Effector memory CD4-positive, alpha-beta T cell (primary cell): ENCODE results near the gene WDR70.
"Not testable (repeated sequence)": the region's sequence is repeated elsewhere in the genome, so short reads cannot be mapped to it uniquely, and the experiment has no call there.

Experiments
- DNase-seq, 3 donors: peaks; one replicate each; pipeline ENCODE4 v3.0.0-alpha.2; 2020
- H3K27ac ChIP-seq: 2 replicates; pipeline ENCODE4 v1.7.0; 2013; ENCODE audit warnings: mild to moderate bottlenecking, low read length, moderate library complexity; ENCODE audit not compliant: insufficient read depth, poor library complexity, severe bottlenecking
- H3K27me3 ChIP-seq: replicated peaks from 2 replicates; pipeline ENCODE4 v1.7.0; 2013; ENCODE audit warnings: mild to moderate bottlenecking, low read length; ENCODE audit not compliant: insufficient read depth, control insufficient read depth, poor library complexity, severe bottlenecking
- H3K36me3 ChIP-seq: 2 replicates; pipeline ENCODE4 v1.7.0; 2013; ENCODE audit warnings: mild to moderate bottlenecking, low read length, moderate library complexity; ENCODE audit not compliant: control insufficient read depth, insufficient read depth
- H3K4me1 ChIP-seq: 2 replicates; pipeline ENCODE4 v1.7.0; 2013; ENCODE audit warnings: low read length, mild to moderate bottlenecking; ENCODE audit not compliant: control insufficient read depth, insufficient read depth, poor library complexity, severe bottlenecking
- H3K4me3 ChIP-seq: 2 replicates; pipeline ENCODE4 v1.7.0; 2013; ENCODE audit warnings: low read length, low read depth, mild to moderate bottlenecking; ENCODE audit not compliant: insufficient read depth, poor library complexity, severe bottlenecking
- H3K9me3 ChIP-seq: 2 replicates; pipeline ENCODE4 v1.7.0; 2013; ENCODE audit warnings: mild to moderate bottlenecking, low read length, moderate library complexity; ENCODE audit not compliant: control insufficient read depth

Gene WDR70

DNA sequence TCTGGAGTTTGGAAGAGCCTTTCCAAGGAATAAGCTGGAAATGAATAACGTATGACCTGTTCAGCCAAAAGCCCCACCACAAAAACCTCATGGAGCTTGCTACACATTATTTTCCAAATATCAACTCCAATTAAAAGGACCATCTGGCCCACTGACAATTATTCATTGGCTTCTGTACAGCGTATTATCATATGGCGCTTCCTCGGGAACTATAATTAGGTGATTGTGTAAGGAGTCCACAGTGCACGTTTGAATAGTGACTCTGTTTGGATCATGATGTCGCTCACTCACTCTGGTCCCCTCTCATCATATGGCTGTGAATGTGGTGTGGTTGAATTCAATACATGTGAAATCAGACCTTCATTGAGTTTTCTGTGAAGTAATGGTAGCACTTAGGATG is 408.6 kb downstream of the WDR70 start:
- Histone ChIP-seq H3K4me3 (no peak overlapping the region), H3K27me3 (no peaks in the 10 kb centered on the region), H3K27ac (no peak overlapping the region), H3K36me3 (no peaks in the 10 kb centered on the region), H3K9me3 (no peaks in the 10 kb centered on the region), H3K4me1 (no peaks in the 10 kb centered on the region)
- DNase-seq, result no peak

DNA sequence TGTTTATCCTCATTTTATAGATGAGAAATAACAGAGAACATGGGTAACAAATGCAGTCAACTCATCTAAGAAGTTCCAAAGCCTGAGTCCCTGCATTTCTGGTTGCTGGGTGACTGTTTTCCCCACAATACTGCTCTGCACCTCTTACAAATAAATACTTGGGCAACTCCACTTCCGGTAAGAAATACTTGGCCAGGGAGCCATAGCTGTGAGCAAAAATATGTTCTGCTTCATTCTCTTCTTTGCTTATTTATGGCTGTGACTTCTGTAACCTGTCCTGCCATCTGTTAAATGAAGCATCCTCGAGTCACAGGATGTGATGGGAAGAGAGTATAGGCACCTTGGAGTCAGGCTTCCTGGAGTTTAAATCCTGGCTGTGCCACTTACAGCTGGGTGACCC is 410.9 kb downstream of the WDR70 start:
- no peaks in the 10 kb centered on the region for H3K36me3 ChIP-seq
- no peaks in the 10 kb centered on the region for H3K27me3 ChIP-seq
- no peaks in the 10 kb centered on the region for H3K4me1 ChIP-seq
- H3K4me3 ChIP-seq, result no peak overlapping the region
- no peaks in the 10 kb centered on the region for H3K9me3 ChIP-seq
- no peak for DNase-seq
- H3K27ac ChIP-seq, result no peak overlapping the region

DNA sequence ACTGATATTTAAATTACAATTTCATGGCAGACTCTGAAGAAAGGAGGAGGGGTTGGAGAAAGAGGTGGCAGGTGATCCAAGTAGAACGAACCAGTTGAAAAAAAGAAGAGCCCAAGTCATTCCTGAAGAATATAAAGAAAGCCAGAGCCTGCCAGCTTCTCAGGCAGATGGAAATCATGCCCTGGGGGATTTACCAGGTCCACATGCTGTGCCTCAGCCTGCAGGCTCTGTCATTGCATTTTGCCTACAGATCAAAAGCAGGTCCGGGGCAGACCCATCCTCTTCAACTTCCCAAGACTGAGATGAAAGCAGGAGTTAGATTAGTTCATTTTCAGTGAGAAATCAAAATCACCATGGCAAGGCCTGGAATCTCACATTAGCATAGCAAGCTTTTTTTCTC is 412.2 kb downstream of the WDR70 start:
- no peak for DNase-seq
- Histone ChIP-seq H3K4me3 (no peak overlapping the region), H3K27me3 (no peaks in the 10 kb centered on the region), H3K9me3 (no peaks in the 10 kb centered on the region), H3K4me1 (no peaks in the 10 kb centered on the region), H3K27ac (no peak overlapping the region), H3K36me3 (no peaks in the 10 kb centered on the region)

DNA sequence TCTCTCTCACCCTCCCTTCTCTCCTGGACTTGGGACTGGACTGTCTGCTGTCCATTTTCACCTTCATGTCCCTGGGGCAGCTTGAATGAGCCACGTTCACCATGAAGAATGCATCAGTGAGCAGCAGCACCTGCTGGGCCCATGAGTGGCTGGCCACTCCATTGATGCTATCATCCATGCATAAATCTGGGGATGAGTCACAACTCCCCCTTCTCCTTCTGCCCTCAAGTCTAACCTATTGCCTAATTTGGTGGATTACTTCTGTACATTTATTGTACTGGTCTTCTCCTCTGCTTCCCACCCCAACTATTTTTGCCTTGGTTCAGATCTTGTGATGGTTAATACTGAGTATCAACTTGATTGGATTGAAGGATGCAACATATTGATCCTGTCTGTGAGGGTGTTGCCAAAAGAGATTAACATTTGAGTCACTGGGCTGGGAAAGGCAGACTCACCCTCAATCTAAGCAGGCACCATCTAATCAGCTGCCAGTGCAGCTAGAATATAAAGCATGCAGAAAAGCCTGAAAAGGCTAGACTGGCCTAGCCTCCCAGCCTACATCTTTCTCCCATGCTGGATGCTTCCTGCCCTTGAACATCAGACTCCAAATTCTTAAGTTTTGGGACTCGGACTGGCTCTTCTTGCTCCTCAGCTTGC is 414.0 kb downstream of the WDR70 start:
- no peaks in the 10 kb centered on the region for H3K36me3 ChIP-seq
- no peak overlapping the region for H3K27ac ChIP-seq
- no peaks in the 10 kb centered on the region for H3K4me1 ChIP-seq
- H3K4me3 ChIP-seq, result no peak overlapping the region
- DNase-seq, result no peak
- H3K27me3 ChIP-seq, result no peaks in the 10 kb centered on the region
- no peaks in the 10 kb centered on the region for H3K9me3 ChIP-seq

DNA sequence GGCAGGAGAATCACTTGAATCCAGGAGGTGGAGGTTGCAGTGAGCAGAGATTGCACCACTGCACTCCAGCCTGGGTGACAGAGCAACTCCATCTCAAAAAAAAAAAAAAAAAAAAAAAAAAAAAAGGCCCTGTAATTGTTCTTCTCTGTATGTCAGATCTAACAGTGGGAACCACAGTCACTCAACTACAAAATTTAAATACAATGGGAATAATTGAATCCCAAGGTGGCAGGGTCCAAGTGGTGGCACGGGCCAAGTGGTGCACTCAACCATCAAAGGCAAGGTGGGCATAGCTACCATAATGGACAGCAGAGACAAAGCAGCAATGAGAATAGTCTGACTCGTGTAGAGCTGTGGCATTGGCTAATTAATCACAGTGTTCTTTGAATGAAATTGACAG is 416.2 kb downstream of the WDR70 start:
- not testable (repeated sequence) for DNase-seq, H3K36me3 ChIP-seq, H3K4me3 ChIP-seq, H3K27me3 ChIP-seq, H3K27ac ChIP-seq, H3K4me1 ChIP-seq, H3K9me3 ChIP-seq

DNA sequence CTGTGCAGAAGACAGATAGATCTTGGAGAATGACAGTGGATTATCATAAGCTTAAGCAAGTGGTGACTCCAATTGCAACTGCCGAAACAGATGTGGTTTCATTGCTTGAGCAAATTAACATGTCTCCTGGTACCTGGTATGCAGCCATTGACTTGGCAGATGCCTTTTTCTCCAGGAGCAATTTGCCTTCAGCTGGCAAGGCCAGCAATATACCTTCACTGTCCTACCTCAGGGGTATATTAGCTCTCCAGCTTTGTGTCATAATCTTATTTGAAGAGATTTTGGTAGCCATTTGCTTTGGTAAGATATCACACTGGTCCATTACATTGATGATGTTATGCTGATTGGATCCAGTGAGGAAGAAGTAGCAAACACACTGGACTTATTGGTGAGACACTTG is 417.3 kb downstream of the WDR70 start:
- not testable (repeated sequence) for H3K27ac ChIP-seq, H3K4me3 ChIP-seq, DNase-seq, H3K4me1 ChIP-seq, H3K9me3 ChIP-seq, H3K27me3 ChIP-seq, H3K36me3 ChIP-seq

DNA sequence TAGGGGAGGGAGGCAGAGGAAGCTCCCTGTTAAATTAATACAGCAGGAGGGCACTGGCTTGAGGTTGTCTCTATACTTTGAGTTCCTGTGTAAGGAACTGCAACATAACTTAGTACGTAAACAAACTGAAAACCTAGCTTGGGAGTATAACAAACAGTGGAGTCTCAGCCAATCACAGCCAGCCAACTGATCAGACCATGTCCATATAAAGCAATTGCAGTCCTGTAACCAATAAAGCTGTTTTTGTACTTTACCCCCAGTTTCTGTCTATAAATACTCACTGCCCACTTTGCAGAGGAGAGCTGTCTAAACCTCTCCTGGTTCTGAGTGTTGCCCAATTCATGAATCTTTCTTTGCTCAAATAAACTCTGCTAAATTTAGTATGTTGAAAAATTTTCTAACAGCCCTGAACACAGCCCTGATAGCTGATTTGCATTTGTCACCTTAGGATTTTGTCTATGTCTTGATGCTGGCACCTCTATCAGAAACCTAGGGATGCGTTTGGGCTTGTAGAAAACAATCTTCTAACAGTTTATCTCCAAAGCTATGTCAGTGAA is 420.8 kb downstream of the WDR70 start:
- no peaks in the 10 kb centered on the region for H3K36me3 ChIP-seq
- no peaks in the 10 kb centered on the region for H3K27me3 ChIP-seq
- no peak overlapping the region for H3K4me3 ChIP-seq
- H3K4me1 ChIP-seq, result no peaks in the 10 kb centered on the region
- no peaks in the 10 kb centered on the region for H3K9me3 ChIP-seq
- DNase-seq, result no peak
- H3K27ac ChIP-seq, result no peak overlapping the region

DNA sequence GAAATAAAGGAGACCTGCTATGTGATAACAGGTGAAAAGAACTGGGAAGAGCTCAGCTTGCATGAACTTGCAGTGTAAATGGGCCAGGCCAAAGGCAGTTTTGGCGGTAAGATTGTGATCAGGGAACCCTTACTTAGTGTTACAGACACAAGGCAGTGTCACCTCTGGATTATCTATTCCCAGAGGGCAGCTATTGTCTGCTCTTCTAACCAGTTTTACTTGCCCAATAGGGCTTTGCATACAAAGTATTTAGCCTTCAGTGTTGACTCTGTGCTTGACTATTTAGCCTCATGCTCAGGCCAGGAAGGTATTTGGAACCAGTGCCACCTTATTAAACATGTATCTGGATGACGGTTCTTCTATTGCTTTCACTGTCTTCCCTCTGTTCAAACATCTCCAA is 422.4 kb downstream of the WDR70 start:
- Histone ChIP-seq H3K9me3 (no peaks in the 10 kb centered on the region), H3K27me3 (no peaks in the 10 kb centered on the region), H3K27ac (no peak overlapping the region), H3K4me3 (no peak overlapping the region), H3K4me1 (no peaks in the 10 kb centered on the region), H3K36me3 (no peaks in the 10 kb centered on the region)
- DNase-seq, result no peak
